A549 (cell line): ENCODE data around the gene LINGO4. TPM values are rescaled to one million over a fixed set of nuclear protein-coding genes. Genes with fewer than 3 reads are reported as not detected.

Source experiments
- ATAC-seq, 2 experiments: fragments of 200-7000 bp in 1 of 2; fragments of >200 bp in 1 of 2; cut with Nextera tagmentation in 1 of 2; cut with Tn5 transposase in 1 of 2; 3 replicates each; pipeline versions ENCODE4 v1.8.0 to v1.9.1; 2018 to 2020; ENCODE audit warnings: mild to moderate bottlenecking in 1 of 2, moderate library complexity in 1 of 2
- CTCF ChIA-PET: fragments of 300-600 bp; sonication (Branson Sonifier 250); formaldehyde crosslinking; extraction: SDS; loops from one replicate; lab custom pipeline; 2021; ENCODE audit warnings: antibody characterized with exemption, inconsistent platforms; lab: Yijun Ruan, JAX
- POLR2A ChIA-PET: fragments of 350-600 bp; formaldehyde crosslinking; extraction: SDS; loops from one replicate; lab custom pipeline; 2021; ENCODE audit warnings: antibody characterized with exemption, inconsistent platforms; lab: Yijun Ruan, JAX
- DNase-seq, 2 experiments: peaks; one replicate each; pipeline versions ENCODE4 v3.0.0 to v3.0.0-alpha.2; 2011 to 2016; ENCODE audit warnings: low read depth in 1 of 2, low spot score in 1 of 2
- FAIRE-seq: peaks from 2 replicates; lab custom pipeline; 2011; peaks lifted over from hg19 to GRCh38; lab: Jason Lieb, UNC
- H3K27ac ChIP-seq, 2 experiments: fragments of >200 bp; sonication (Bioruptor Twin); formaldehyde crosslinking; 3 replicates each; pipeline ENCODE4 v1.5.1; 2016 to 2017
- H3K4me1 ChIP-seq: fragments of >200 bp; sonication (Bioruptor Twin); formaldehyde crosslinking; 3 replicates; pipeline ENCODE4 v1.6.1; 2016
- H3K4me2 ChIP-seq: fragments of >200 bp; sonication (Bioruptor Twin); formaldehyde crosslinking; 3 replicates; pipeline ENCODE4 v1.6.1; 2016
- H3K4me3 ChIP-seq: fragments of >200 bp; sonication (Bioruptor Twin); formaldehyde crosslinking; 3 replicates; pipeline ENCODE4 v1.5.1; 2016
- H3K9me3 ChIP-seq: fragments of >200 bp; sonication (Bioruptor Twin); formaldehyde crosslinking; 3 replicates; pipeline ENCODE4 v1.6.1; 2016
- BHLHE40 ChIP-seq: IDR thresholded peaks from 2 replicates; pipeline ENCODE4 v1.6.1; 2012; ENCODE audit warnings: low read depth, low read length, inconsistent platforms
- EHF ChIP-seq: fragments of 250-450 bp; sonication (Bioruptor Pico); IDR thresholded peaks from 2 replicates; pipeline ENCODE4 v1.5.0; 2020; ENCODE audit warnings: mild to moderate bottlenecking
- EP300 ChIP-seq, 2 experiments: fragments of >200 bp; sonication (Bioruptor Twin); formaldehyde crosslinking; IDR thresholded peaks; 2 replicates in 1 of 2; 3 replicates in 1 of 2; pipeline ENCODE4 v1.6.1; 2016 to 2017
- ESRRA ChIP-seq: fragments of 150-350 bp; IDR thresholded peaks from 2 replicates; pipeline ENCODE4 v1.6.1; 2014; ENCODE audit warnings: mild to moderate bottlenecking, low read length, borderline replicate concordance
- GATA3 ChIP-seq: IDR thresholded peaks from 2 replicates; pipeline ENCODE4 v1.6.1; 2012; ENCODE audit warnings: borderline replicate concordance
- HDAC2 ChIP-seq: fragments of 200-600 bp; sonication (generic); IDR thresholded peaks from 2 replicates; pipeline ENCODE4 v1.6.1; 2016
- HOXB13 ChIP-seq: fragments of 250-450 bp; sonication (Bioruptor Pico); IDR thresholded peaks from 2 replicates; pipeline ENCODE4 v1.5.0; 2020; ENCODE audit warnings: low read depth, mild to moderate bottlenecking, moderate library complexity
- HOXB5 ChIP-seq: fragments of 250-450 bp; sonication (Bioruptor Pico); IDR thresholded peaks from 2 replicates; pipeline ENCODE4 v1.5.0; 2020; ENCODE audit warnings: mild to moderate bottlenecking, moderate library complexity
- JUNB ChIP-seq: fragments of >200 bp; sonication (Bioruptor Twin); formaldehyde crosslinking; IDR thresholded peaks from 2 replicates; pipeline ENCODE4 v1.6.1; 2016
- KDM1A ChIP-seq: fragments of 200-600 bp; sonication (generic); IDR thresholded peaks from 2 replicates; pipeline ENCODE4 v1.6.1; 2016; ENCODE audit warnings: low read depth, mild to moderate bottlenecking
- MAFK ChIP-seq: fragments of 450-650 bp; IDR thresholded peaks from 2 replicates; pipeline ENCODE4 v1.6.1; 2014; ENCODE audit not compliant: partially characterized antibody
- MAZ ChIP-seq: fragments of 150-350 bp; IDR thresholded peaks from 2 replicates; pipeline ENCODE4 v1.6.1; 2014; ENCODE audit warnings: antibody characterized with exemption, low read depth, low read length, borderline replicate concordance
- MYC ChIP-seq: IDR thresholded peaks from 2 replicates; pipeline ENCODE4 v1.6.1; 2012; ENCODE audit warnings: mild to moderate bottlenecking, inconsistent platforms, low read length, improper control_type of control experiment, borderline replicate concordance
- NFE2L2 ChIP-seq: fragments of 150-350 bp; conservative IDR thresholded peaks from 2 replicates; pipeline ENCODE4 v1.6.1; 2014; ENCODE audit warnings: low read length
- POLR2A ChIP-seq: IDR thresholded peaks from 2 replicates; pipeline ENCODE4 v1.6.1; 2012; ENCODE audit warnings: mild to moderate bottlenecking, low read length
- POLR2AphosphoS2 ChIP-seq: conservative IDR thresholded peaks from 2 replicates; pipeline ENCODE4 v1.6.1; 2012; ENCODE audit warnings: low read length, improper control_type of control experiment, inconsistent platforms
- RAD21 ChIP-seq, 2 experiments: fragments of >200 bp in 1 of 2; sonication (Bioruptor Twin) in 1 of 2; formaldehyde crosslinking in 1 of 2; IDR thresholded peaks in 1 of 2; conservative IDR thresholded peaks in 1 of 2; 2 replicates in 1 of 2; 3 replicates in 1 of 2; pipeline ENCODE4 v1.6.1; 2012 to 2018; ENCODE audit warnings: inconsistent platforms in 1 of 2
- RCOR1 ChIP-seq: fragments of 150-350 bp; IDR thresholded peaks from 2 replicates; pipeline ENCODE4 v1.6.1; 2014; ENCODE audit warnings: antibody characterized with exemption, low read length, low read depth
- SREBF2 ChIP-seq: fragments of 450-650 bp; IDR thresholded peaks from 2 replicates; pipeline ENCODE4 v1.6.1; 2014; ENCODE audit warnings: mild to moderate bottlenecking, moderate library complexity
- TP53 ChIP-seq: fragments of 250-450 bp; sonication (Bioruptor Pico); IDR thresholded peaks from 2 replicates; pipeline ENCODE4 v1.5.0; 2021; ENCODE audit warnings: mild to moderate bottlenecking, moderate library complexity
- ZFP36 ChIP-seq: fragments of 450-650 bp; IDR thresholded peaks from 2 replicates; pipeline ENCODE4 v1.6.1; 2014; ENCODE audit warnings: borderline replicate concordance; ENCODE audit not compliant: partially characterized antibody
- ZNF302 ChIP-seq: fragments of 250-450 bp; sonication (Bioruptor Pico); IDR thresholded peaks from 2 replicates; pipeline ENCODE4 v1.9.0; 2021; ENCODE audit warnings: inconsistent platforms, mild to moderate bottlenecking, moderate library complexity
- WGBS: methylation state at CpG from one replicate; pipeline ENCODE4 v1.1.6; 2017; ENCODE audit errors: missing lambda C conversion rate; 5-methylcytosine and 5-hydroxymethylcytosine counted together
- polyA plus RNA-seq, 4 experiments: library from polyadenylated mRNA; depleted of rRNA in 3 of 4; stranded (reverse); fragments of >200 nt; fragmentation: RNase III in 1 of 4; extraction: RNeasy Plus Mini Kit Qiagen cat#74134 plus additional on column Dnase treatment in 1 of 4; gene quantifications; 2 replicates in 3 of 4; 3 replicates in 1 of 4; pipeline ENCODE4 v1.2.3, GENCODE V29; 2011 to 2017
- TF ChIP-seq, protein P1 (sequence below): fragments of 200-600 bp; sonication (generic); IDR thresholded peaks from 2 replicates; pipeline ENCODE4 v1.6.1; 2016; ENCODE audit warnings: antibody characterized with exemption, mild to moderate bottlenecking, moderate library complexity

LINGO4 gene
- polyA plus RNA-seq, 2 of the 4 experiments (the other 2 are of a cell fraction), result not detected

DNA sequence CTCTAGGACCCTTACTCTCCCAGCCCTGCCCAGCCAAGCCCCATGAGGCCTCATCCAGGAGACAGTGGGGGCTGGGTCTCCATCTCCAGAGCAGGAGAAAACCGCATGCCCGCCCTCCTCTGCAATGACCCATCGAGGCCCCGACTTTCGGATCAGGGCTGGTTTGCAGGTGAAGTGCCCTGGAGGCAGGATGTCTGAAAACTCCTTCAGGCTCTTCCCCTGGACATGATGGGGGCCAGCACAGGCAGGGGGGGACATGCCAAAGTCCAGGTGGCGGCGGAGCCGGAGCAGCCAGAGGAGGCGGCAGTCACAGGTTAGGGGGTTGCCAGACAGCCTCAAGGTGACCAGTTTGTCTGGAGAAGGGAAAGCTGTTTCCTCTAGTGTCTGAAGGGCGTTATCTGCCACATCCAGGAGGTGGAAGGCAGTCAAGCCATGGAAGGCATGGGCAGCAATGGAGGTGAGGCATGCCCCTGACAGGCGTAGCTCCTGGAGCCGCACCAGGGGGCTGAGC, 3.9 kb downstream of the LINGO4 start:
- Histone ChIP-seq H3K4me3 (no peak overlapping the region), H3K27ac (no peak overlapping the region), H3K4me1 (no peaks in the 10 kb centered on the region), H3K4me2 (no peak overlapping the region), H3K9me3 (no peaks in the 10 kb centered on the region)
- no peak for ATAC-seq
- FAIRE-seq, result no peak
- no peak for TF ChIP-seq HDAC2
- DNase-seq, result no peak
- WGBS, result 81% methylated on average over 12 of the region's 12 CpGs
- CTCF ChIA-PET, result interaction anchor here (1.5 to 1.9 kb wide), 2 partner anchors 10 to 35 kb away, joined by 5 to 8 read pairs; partner anchors contain the start of gene TDRKH
- POLR2A ChIA-PET, result interaction anchor here (1.2 kb wide), 1 partner anchor 11 kb away, joined by 3 read pairs; the partner anchor contains the start of gene TDRKH

DNA sequence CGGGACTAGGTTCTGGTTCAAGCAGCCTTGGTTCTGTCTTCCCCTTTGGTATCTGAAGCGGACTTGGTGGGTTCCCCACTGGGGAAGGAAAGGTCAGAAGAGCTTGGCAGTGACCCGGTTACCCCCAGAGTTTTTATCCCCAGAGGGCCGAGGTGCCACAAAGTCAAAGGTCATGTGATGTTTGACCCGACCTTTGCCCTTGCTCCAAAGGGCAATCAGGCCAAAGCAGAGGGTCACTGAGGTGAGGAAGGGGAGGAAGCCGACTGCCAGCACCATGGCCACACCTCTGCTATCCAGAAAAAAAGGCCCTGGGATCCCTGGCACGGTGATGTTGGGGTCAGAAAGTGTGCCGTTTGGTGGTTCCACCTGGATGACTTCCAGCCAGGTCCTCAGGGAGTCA, 4.4 kb downstream of the LINGO4 start:
- DNase-seq, result no peak
- no peak overlapping the region for H3K4me3 ChIP-seq
- FAIRE-seq, result no peak
- no peak overlapping the region for H3K4me2 ChIP-seq
- ChIA-PET CTCF (no interaction called here), POLR2A (no interaction called here)
- H3K4me1 ChIP-seq, result no peaks in the 10 kb centered on the region
- H3K9me3 ChIP-seq, result no peaks in the 10 kb centered on the region
- H3K27ac ChIP-seq, result no peak overlapping the region
- ATAC-seq, result no peak
- TF ChIP-seq, protein P1, sequence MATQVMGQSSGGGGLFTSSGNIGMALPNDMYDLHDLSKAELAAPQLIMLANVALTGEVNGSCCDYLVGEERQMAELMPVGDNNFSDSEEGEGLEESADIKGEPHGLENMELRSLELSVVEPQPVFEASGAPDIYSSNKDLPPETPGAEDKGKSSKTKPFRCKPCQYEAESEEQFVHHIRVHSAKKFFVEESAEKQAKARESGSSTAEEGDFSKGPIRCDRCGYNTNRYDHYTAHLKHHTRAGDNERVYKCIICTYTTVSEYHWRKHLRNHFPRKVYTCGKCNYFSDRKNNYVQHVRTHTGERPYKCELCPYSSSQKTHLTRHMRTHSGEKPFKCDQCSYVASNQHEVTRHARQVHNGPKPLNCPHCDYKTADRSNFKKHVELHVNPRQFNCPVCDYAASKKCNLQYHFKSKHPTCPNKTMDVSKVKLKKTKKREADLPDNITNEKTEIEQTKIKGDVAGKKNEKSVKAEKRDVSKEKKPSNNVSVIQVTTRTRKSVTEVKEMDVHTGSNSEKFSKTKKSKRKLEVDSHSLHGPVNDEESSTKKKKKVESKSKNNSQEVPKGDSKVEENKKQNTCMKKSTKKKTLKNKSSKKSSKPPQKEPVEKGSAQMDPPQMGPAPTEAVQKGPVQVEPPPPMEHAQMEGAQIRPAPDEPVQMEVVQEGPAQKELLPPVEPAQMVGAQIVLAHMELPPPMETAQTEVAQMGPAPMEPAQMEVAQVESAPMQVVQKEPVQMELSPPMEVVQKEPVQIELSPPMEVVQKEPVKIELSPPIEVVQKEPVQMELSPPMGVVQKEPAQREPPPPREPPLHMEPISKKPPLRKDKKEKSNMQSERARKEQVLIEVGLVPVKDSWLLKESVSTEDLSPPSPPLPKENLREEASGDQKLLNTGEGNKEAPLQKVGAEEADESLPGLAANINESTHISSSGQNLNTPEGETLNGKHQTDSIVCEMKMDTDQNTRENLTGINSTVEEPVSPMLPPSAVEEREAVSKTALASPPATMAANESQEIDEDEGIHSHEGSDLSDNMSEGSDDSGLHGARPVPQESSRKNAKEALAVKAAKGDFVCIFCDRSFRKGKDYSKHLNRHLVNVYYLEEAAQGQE, result no peak
- no peak for TF ChIP-seq POLR2A
- no peak for TF ChIP-seq KDM1A
- no peak for TF ChIP-seq JUNB
- TF ChIP-seq ZNF302 (CRISPR knock-in tag), result no peak
- TF ChIP-seq POLR2AphosphoS2, result no peak
- TF ChIP-seq HDAC2, result no peak
- TF ChIP-seq TP53 (CRISPR knock-in tag), result no peak
- no peak for TF ChIP-seq BHLHE40
- TF ChIP-seq MAZ, result no peak
- no peak for TF ChIP-seq HOXB13
- no peak for TF ChIP-seq SREBF2
- TF ChIP-seq ESRRA, result no peak
- no peak for TF ChIP-seq ZFP36
- TF ChIP-seq RAD21 (conservative IDR thresholded peaks at IDR 0.05 in 1 of 2, IDR thresholded peaks at IDR 0.05 in 1 of 2), result no peak
- no peak for TF ChIP-seq MYC
- no peak for TF ChIP-seq EP300 (IDR thresholded peaks at IDR 0.05)
- TF ChIP-seq MAFK, result no peak
- TF ChIP-seq EHF (CRISPR knock-in tag), result no peak
- TF ChIP-seq RCOR1, result no peak
- WGBS, result 33% methylated on average over 8 of the region's 8 CpGs

DNA sequence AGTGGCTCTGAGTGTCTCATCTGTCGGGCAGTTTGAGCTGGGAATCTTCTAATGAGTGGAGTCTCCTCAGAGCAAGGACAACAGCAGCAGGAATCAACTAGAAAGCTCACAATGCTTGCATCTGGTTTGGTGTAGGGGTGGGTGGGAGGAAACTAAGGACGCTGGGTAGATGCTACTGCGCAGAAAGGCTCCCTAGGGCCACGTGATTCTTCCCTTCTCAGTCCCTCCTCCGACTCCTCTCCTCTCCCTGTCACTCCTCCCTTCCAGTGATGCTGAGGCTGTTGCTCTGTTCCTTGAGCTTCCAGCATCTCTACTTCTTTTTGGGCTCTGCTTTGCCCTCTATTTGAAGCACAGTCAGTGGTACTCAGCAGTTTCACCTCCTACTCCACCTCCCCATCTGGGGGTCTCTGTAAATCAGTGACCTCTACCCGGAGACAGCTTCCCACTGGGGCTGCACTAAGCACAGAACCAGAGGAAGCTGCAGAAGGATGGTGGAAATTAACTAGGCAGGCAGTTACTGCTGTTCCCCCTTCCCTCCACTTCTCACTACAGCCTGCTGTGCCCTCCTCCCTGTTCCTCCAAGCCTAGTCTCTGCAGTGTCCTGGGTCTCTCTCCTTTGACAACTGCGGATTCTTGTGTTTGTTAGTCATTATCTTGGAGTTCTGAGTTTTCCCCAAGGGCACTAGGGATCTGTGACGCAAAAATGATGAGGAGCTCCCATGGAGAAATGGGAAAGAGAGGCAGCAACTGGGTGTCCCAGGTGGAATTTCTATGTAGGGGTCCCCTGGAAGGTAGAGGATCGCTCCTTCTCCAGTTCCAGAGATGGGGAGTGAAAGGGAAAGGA, 5.8 kb downstream of the LINGO4 start:
- no peak overlapping the region for H3K27ac ChIP-seq
- TF ChIP-seq HOXB5 (CRISPR knock-in tag), result no peak
- no peak for TF ChIP-seq MAFK
- no peak for TF ChIP-seq RCOR1
- no peak for TF ChIP-seq GATA3
- TF ChIP-seq KDM1A, result no peak
- no peak for TF ChIP-seq NFE2L2
- no peak for TF ChIP-seq MYC
- TF ChIP-seq, all 56 proteins: peak for 0
- no peaks in the 10 kb centered on the region for H3K9me3 ChIP-seq
- CTCF ChIA-PET, result interaction anchor here (0.6 to 1.2 kb wide), 2 partner anchors 37 to 296 kb away, joined by 3 to 6 read pairs; no protein-coding TSS in a partner anchor
- no peak overlapping the region for H3K4me2 ChIP-seq
- POLR2A ChIA-PET, result no interaction called here
- FAIRE-seq (no peak), DNase-seq (no peak), ATAC-seq (peak in 1 of 2 experiments; percentile 41; a peak in 2 of 6 replicates)
- 48% methylated on average over 9 of the region's 9 CpGs for WGBS
- no peaks in the 10 kb centered on the region for H3K4me1 ChIP-seq
- H3K4me3 ChIP-seq, result no peak overlapping the region
